Smooth muscle cell (in vitro differentiated cells): ENCODE measurements around the gene ZFHX3. TPM values are rescaled to one million over a fixed set of nuclear protein-coding genes. Genes with fewer than 3 reads are reported as not detected.

ENCODE experiments used
- DNase-seq: peaks from one replicate; lab custom pipeline; 2025; ENCODE audit not compliant: unreplicated experiment; lab: John Stamatoyannopoulos, UW
- H2AFZ ChIP-seq: fragments of 200-600 bp; sonication (generic); 2 replicates; pipeline ENCODE4 v1.6.0; 2016; ENCODE audit warnings: antibody characterized with exemption, low read depth, mild to moderate bottlenecking
- H3F3A ChIP-seq: fragments of 200-600 bp; sonication (generic); 2 replicates; pipeline ENCODE4 v1.6.0; 2017; ENCODE audit warnings: antibody characterized with exemption, low read depth
- H3K27ac ChIP-seq: fragments of 200-600 bp; sonication (generic); 2 replicates; pipeline ENCODE4 v1.5.1; 2016; ENCODE audit warnings: low read depth, mild to moderate bottlenecking
- H3K27me3 ChIP-seq: fragments of 200-600 bp; sonication (generic); 2 replicates; pipeline ENCODE4 v1.6.1; 2016; ENCODE audit warnings: low read depth, mild to moderate bottlenecking
- H3K36me3 ChIP-seq: fragments of 200-600 bp; sonication (generic); 2 replicates; pipeline ENCODE4 v1.5.1; 2016; ENCODE audit warnings: low read depth
- H3K4me1 ChIP-seq: fragments of 200-600 bp; sonication (generic); 2 replicates; pipeline ENCODE4 v1.5.1; 2016; ENCODE audit warnings: low read depth
- H3K4me2 ChIP-seq: fragments of 200-600 bp; sonication (generic); 2 replicates; pipeline ENCODE4 v1.6.0; 2016; ENCODE audit warnings: mild to moderate bottlenecking
- H3K4me3 ChIP-seq: fragments of 200-600 bp; sonication (generic); 2 replicates; pipeline ENCODE4 v1.5.1; 2016; ENCODE audit warnings: mild to moderate bottlenecking
- H3K79me2 ChIP-seq: fragments of 200-600 bp; sonication (generic); 2 replicates; pipeline ENCODE4 v1.6.0; 2016; ENCODE audit warnings: low read depth, mild to moderate bottlenecking
- H3K9ac ChIP-seq: fragments of 200-600 bp; sonication (generic); 2 replicates; pipeline ENCODE4 v1.6.0; 2016; ENCODE audit warnings: low read depth
- H3K9me3 ChIP-seq: fragments of 200-600 bp; sonication (generic); replicated peaks from 2 replicates; pipeline ENCODE4 v1.5.1; 2016; ENCODE audit warnings: low read depth
- H4K20me1 ChIP-seq: fragments of 200-600 bp; sonication (generic); 2 replicates; pipeline ENCODE4 v1.6.0; 2016; ENCODE audit warnings: low read depth
- WGBS: methylation state at CpG from one replicate; pipeline ENCODE4 v1.1.7; 2016; ENCODE audit warnings: low lambda C conversion rate; 5-methylcytosine and 5-hydroxymethylcytosine counted together
- polyA plus RNA-seq: library from polyadenylated mRNA; unstranded; fragments of >200 nt; fragmentation: Nextera tagmentation; extraction: Ambion mirVana; gene quantifications from 2 replicates; pipeline ENCODE4 v1.2.1, GENCODE V29; 2016
- total RNA-seq: library from RNA; depleted of rRNA; stranded (reverse); fragments of >200 nt; gene quantifications from 2 replicates; pipeline ENCODE4 v1.2.3, GENCODE V29; 2014
- TF ChIP-seq, protein P1 (sequence below): fragments of 200-600 bp; sonication (generic); IDR thresholded peaks from 2 replicates; pipeline ENCODE4 v1.5.1; 2017; ENCODE audit warnings: borderline replicate concordance, mild to moderate bottlenecking, antibody characterized with exemption; ENCODE audit not compliant: insufficient read depth, poor library complexity, severe bottlenecking

Gene ZFHX3
- total and polyA plus RNA-seq, 2 experiments from 2014 or later: 3.1 to 9.8 TPM

DNA sequence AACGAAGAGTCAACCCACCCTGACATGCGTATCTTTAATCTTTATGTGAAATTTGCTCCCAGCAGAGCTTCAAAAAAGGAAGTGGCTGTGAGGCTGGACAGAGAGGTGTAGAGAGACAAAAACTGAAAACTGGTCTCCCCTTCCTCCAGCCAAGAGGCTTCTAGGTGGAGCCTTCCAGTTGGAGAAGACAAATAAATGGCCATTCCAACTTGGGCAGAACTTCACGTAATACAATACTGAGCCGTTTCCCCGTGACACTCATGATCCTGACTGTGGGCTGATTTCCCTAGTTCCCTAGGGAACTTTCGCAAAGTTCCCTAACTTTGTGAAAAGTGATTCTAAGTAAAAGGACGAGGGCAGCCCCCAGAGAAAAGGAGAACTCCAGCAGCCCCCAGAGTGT lies 78.8 kb downstream of the ZFHX3 start:
- no peak overlapping the region for H3K9ac ChIP-seq
- peaks cover 34% of the 10 kb centered on the region for H3K79me2 ChIP-seq
- H3K4me2 ChIP-seq: no peak overlapping the region
- H2AFZ ChIP-seq: no peak overlapping the region
- DNase-seq: no peak
- peaks cover 3% of the 10 kb centered on the region for H3K4me1 ChIP-seq
- no peak overlapping the region for H3K27ac ChIP-seq
- no peaks in the 10 kb centered on the region for H3K36me3 ChIP-seq
- no peaks in the 10 kb centered on the region for H3F3A ChIP-seq
- H3K9me3 ChIP-seq: no peaks in the 10 kb centered on the region
- 94% methylated on average over 7 of the region's 7 CpGs for WGBS
- no peak overlapping the region for H3K4me3 ChIP-seq
- H3K27me3 ChIP-seq: no peaks in the 10 kb centered on the region
- TF ChIP-seq, protein P1, sequence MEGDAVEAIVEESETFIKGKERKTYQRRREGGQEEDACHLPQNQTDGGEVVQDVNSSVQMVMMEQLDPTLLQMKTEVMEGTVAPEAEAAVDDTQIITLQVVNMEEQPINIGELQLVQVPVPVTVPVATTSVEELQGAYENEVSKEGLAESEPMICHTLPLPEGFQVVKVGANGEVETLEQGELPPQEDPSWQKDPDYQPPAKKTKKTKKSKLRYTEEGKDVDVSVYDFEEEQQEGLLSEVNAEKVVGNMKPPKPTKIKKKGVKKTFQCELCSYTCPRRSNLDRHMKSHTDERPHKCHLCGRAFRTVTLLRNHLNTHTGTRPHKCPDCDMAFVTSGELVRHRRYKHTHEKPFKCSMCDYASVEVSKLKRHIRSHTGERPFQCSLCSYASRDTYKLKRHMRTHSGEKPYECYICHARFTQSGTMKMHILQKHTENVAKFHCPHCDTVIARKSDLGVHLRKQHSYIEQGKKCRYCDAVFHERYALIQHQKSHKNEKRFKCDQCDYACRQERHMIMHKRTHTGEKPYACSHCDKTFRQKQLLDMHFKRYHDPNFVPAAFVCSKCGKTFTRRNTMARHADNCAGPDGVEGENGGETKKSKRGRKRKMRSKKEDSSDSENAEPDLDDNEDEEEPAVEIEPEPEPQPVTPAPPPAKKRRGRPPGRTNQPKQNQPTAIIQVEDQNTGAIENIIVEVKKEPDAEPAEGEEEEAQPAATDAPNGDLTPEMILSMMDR: no peak
- H4K20me1 ChIP-seq: peaks cover 46% of the 10 kb centered on the region

DNA sequence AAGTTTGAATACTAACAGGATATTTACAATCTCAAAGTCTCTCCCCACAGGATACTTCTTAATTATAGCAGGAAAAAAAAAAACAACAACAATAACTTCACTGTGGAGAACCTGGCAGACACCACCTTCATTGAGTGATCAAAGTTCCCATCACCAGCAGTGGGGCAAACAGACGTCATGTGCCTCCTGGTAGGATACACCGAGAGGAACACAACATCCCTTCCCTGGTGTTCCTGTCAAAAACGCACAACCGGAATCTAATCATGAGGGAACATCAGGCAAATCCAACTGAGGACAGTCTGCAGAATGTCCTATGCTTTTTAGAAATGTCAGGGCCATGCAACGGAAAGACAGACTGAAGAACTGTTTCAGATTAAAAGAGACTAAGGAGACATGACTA lies 80.0 kb downstream of the ZFHX3 start:
- Histone ChIP-seq H3K4me2 (no peak overlapping the region), H3K4me1 (peaks cover 11% of the 10 kb centered on the region), H3K79me2 (peaks cover 25% of the 10 kb centered on the region), H3K9ac (no peak overlapping the region), H3K4me3 (no peak overlapping the region), H3K27me3 (no peaks in the 10 kb centered on the region), H3K36me3 (no peaks in the 10 kb centered on the region), H3K9me3 (no peaks in the 10 kb centered on the region), H3F3A (no peaks in the 10 kb centered on the region), H3K27ac (no peak overlapping the region), H4K20me1 (peaks cover 51% of the 10 kb centered on the region), H2AFZ (no peak overlapping the region)
- WGBS: 72% methylated on average over 5 of the region's 5 CpGs
- no peak for DNase-seq
- TF ChIP-seq, protein P1: no peak

DNA sequence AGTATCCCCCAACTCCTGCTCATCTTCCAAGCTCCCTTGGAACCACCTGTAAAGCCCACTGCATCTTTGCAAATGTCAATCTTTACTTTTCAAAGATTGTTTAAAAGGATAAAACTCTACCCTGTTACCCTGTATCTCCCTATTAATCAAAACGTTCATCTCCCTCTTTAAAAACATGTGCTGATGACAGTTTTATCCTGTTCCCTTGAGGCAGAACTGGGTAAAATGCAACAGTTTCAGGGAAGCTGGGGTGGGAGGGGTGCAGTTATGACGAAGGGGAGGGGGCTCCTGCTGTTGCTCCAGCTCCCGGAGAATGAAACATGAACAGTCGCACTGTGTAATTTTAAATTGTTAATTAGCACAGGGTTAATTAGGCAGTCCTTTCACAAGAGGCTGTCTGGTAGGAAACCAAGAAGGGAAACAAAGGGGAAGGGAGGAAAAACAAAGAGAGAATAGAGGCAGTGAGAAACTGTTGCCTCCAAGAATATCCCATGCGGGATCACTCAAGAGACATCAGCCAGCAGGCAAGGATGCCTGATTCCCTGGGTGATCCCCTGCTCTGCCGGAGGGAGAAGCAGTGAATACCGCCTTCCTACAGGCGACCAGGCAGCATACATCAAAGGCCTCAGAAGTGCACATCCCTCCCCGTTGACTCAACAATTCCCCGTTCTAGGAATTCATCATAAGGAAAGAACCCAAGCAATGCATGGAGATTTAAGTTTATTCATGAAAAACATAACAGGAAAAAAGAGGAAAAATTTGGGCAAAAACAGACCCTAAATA lies 84.2 kb downstream of the ZFHX3 start:
- DNase-seq: no peak
- no peak overlapping the region for H3K9ac ChIP-seq
- TF ChIP-seq, protein P1: no peak
- WGBS: 35% methylated on average over 10 of the region's 10 CpGs
- H3K9me3 ChIP-seq: no peaks in the 10 kb centered on the region
- no peak overlapping the region for H3K4me3 ChIP-seq
- no peaks in the 10 kb centered on the region for H3K27me3 ChIP-seq
- H3K79me2 ChIP-seq: peaks cover 17% of the 10 kb centered on the region
- H4K20me1 ChIP-seq: peaks cover 58% of the 10 kb centered on the region
- H3K4me2 ChIP-seq: peak overlapping the region; percentile 1
- peaks cover 11% of the 10 kb centered on the region for H3K4me1 ChIP-seq
- H2AFZ ChIP-seq: no peak overlapping the region
- H3K36me3 ChIP-seq: no peaks in the 10 kb centered on the region
- peak overlapping the region; percentile 52 for H3K27ac ChIP-seq
- no peaks in the 10 kb centered on the region for H3F3A ChIP-seq

DNA sequence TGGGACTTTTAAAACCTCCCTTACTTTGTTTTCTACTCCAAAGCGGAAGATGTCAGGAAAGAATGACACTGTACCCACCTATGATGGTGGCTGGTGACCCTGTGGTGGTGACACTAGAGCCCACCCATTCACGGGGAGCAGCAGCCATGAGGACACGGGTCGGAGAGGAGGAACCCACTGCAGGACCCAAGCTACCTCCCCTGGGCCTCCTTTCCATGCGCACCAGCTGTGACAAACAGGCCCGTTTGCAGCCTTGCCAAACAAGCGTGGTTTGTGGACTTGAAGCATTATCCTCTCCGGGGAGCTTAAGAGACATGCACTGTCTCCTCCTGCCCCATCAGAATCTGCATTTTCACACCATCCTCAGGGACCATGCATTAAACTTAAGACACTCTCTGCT lies 85.6 kb downstream of the ZFHX3 start:
- no peaks in the 10 kb centered on the region for H3F3A ChIP-seq
- WGBS: 97% methylated on average over 8 of the region's 8 CpGs
- no peak overlapping the region for H3K27ac ChIP-seq
- H3K4me1 ChIP-seq: peaks cover 11% of the 10 kb centered on the region
- no peaks in the 10 kb centered on the region for H3K9me3 ChIP-seq
- no peak overlapping the region for H3K4me3 ChIP-seq
- no peak overlapping the region for H2AFZ ChIP-seq
- TF ChIP-seq, protein P1: no peak
- no peak overlapping the region for H3K4me2 ChIP-seq
- no peaks in the 10 kb centered on the region for H3K36me3 ChIP-seq
- peaks cover 14% of the 10 kb centered on the region for H3K79me2 ChIP-seq
- no peak overlapping the region for H3K9ac ChIP-seq
- DNase-seq: no peak
- H4K20me1 ChIP-seq: peaks cover 61% of the 10 kb centered on the region
- H3K27me3 ChIP-seq: no peaks in the 10 kb centered on the region
